GM18868 (cell line): ENCODE results near the gene DLL1.

ENCODE experiments used
- ATAC-seq: cut with Tn5 transposase; IDR thresholded peaks from one replicate; pipeline ENCODE4 v1.9.1; 2021; ENCODE audit warnings: mild to moderate bottlenecking, moderate library complexity; ENCODE audit not compliant: unreplicated experiment

The DLL1 gene

GRCh38 chr6:170284126-170284773 is 6.6 kb downstream of the DLL1 start:
- ATAC-seq, result no peak

GRCh38 chr6:170283212-170284081 is 7.4 kb downstream of the DLL1 start:
- no peak for ATAC-seq

- no peak for ATAC-seq
Observed at GRCh38 chr6:170282512-170283158, 8.2 kb downstream of the DLL1 start.

- no peak for ATAC-seq
Observed at GRCh38 chr6:170281331-170282292, 9.3 kb downstream of the DLL1 start.

- peak; percentile 48 for ATAC-seq
Observed at GRCh38 chr6:170280689-170281045, 10.2 kb downstream of the DLL1 start.

- ATAC-seq, result peak; percentile 84
Observed at GRCh38 chr6:170279977-170280688, 10.7 kb downstream of the DLL1 start.

- no peak for ATAC-seq
Observed at GRCh38 chr6:170279426-170279825, 11.5 kb downstream of the DLL1 start.

GRCh38 chr6:170278743-170279094 is 12.2 kb downstream of the DLL1 start:
- ATAC-seq, result no peak

GRCh38 chr6:170277893-170278742 is 12.8 kb downstream of the DLL1 start:
- no peak for ATAC-seq

- ATAC-seq, result no peak
Observed at GRCh38 chr6:170276369-170277057, 14.4 kb downstream of the DLL1 start.

- no peak for ATAC-seq
Observed at GRCh38 chr6:170274713-170275560, 15.9 kb downstream of the DLL1 start.

GRCh38 chr6:170273681-170274080 is 17.2 kb downstream of the DLL1 start:
- no peak for ATAC-seq

- no peak for ATAC-seq
Observed at GRCh38 chr6:170273191-170273590, 17.7 kb downstream of the DLL1 start.

- no peak for ATAC-seq
Observed at GRCh38 chr6:170272341-170273065, 18.4 kb downstream of the DLL1 start.

- peak; percentile 96 for ATAC-seq
Observed at GRCh38 chr6:170271771-170272314, 19.0 kb downstream of the DLL1 start.

- no peak for ATAC-seq
Observed at GRCh38 chr6:170270984-170271593, 19.8 kb downstream of the DLL1 start.
